Activated CD8-positive, alpha-beta memory T cell treated with anti-CD3 and anti-CD28 coated beads, Interleukin-2, amount 50 U/mL, for 4 hours (primary cell): ENCODE measurements around the gene EIF4E1B.
"Not testable (repeated sequence)": the region's sequence is repeated elsewhere in the genome, so short reads cannot be mapped to it uniquely, and the experiment has no call there.

Source experiments
- DNase-seq: peaks from one replicate; pipeline ENCODE4 v3.0.0-alpha.2; 2020

The EIF4E1B gene, protein sequence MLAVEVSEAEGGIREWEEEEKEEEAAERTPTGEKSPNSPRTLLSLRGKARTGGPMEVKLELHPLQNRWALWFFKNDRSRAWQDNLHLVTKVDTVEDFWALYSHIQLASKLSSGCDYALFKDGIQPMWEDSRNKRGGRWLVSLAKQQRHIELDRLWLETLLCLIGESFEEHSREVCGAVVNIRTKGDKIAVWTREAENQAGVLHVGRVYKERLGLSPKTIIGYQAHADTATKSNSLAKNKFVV

DNA sequence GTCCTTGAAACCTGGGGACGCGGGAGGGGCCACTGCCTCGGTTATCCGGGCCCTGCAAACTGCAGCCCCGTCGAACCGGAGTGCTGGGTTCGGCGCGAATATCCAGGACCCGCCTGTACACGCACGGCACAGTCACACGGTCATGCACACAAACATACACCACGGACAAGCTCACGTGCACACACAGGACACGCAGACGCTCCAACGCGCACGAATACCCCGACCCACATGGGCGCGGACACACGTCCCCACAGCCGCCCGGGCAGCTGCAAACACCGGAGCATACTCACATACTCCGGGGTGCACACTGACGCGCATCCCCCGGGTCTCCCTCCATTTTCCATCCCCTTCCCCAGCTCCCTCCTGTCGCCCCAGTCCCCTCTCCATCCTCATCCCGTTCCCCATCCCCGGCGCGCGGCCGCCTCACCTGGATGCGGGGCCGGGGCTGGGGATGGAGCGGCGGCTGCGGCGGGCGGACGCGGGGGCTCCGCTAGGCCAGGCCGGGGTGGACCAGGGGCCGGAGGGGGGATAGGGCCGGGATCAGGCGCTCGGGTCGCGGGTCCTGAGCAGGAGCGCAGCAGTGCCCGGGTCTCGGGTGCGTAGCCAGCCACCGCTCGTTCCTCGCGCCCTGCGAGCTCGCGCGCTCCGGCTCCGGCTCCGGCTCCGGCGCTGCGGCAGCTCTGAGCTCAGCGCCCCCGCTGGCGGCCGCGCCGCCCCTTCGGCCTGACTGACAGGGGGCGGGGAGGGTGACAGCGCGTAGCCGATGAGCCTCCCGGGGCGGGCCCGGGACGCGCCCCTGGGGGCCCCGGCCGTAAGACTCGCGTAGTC, at the start of gene EIF4E1B, which contains the start of gene SNCB:
EIF4E1B (plus strand) TSS at position 823 of the 828 bp plus-strand sequence. CDS start 12,113 bp downstream, outside the sequence.
SNCB (minus strand) TSS at position 682 of the 828 bp plus-strand sequence. CDS start 880 bp downstream, outside the sequence.
- peak; percentile 65 for DNase-seq

DNA sequence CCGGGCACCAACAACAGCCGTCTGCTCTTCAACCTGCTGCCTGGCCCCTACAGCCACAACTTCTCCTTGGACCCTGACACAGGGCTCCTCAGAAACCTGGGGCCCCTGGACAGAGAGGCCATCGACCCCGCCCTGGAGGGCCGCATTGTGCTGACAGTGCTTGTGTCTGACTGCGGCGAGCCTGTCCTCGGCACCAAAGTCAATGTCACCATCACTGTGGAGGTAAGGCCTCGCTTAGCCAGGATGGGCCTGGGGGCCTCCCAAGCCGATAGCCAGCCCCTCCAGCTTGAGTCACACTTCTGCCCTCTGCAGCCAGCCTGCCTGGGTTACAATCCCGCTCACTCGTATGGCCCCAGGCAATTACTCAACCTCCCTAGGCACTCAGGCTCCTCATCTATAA, 49.1 kb upstream of the EIF4E1B start:
- DNase-seq, result no peak

DNA sequence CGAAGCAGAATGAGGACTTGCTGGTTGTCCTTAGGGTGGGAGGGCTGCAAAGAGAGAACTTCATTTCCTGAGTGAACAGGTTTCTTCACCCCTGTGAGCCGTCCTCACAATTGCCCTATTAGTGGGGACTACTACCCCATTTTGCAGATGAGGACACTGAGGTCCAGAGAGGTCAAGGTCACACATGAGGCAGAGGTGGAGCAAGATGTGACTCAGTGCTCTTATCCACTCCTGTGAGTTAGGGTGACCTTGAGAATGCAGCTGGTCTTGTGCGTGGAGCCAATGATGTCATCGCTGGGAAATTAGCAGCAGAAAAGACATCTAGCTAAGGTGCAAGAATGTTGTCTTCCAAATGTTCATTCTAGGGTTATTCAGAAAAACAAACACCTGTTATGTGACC, 47.4 kb upstream of the EIF4E1B start:
- DNase-seq, result no peak

DNA sequence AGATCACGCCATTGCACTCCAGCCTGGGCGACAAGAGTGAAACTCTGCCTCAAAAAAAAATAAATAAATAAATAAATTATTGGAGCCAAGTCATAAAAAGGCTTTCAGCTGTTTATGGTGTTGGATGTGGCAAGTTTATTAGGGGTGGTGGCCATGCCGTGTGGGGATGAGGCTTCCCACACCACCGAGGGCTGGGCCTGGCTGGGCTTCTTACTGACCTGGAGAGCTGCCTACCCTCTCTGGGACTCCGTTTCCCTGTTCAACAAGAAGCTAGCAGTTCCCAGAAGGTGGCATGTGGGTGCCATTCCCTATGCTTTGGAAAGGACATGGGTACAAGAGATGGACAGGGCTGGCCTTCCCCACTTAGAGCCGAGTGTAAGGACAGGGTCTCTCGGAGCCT, 43.1 kb upstream of the EIF4E1B start:
- DNase-seq, result no peak

DNA sequence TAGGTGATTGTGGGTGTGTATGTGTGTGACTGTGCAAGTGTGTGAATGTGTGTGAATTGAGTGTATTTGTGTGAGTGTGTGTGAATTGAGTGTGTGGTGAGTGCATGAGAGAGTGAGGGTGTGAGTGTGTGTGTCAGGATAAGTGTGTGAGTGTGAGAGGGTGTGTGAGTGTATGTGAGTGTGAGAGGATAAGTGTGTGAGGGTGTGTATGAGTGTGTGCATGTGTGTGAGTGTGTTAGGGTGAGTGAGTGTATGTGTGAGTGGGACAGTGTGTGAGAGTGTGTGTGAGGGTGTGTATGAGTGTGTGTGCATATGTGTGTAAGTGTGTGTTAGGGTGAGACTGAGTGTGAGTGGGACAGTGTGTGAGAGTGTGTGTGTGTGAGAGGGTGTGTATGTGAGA, 42.2 kb upstream of the EIF4E1B start:
- DNase-seq, result no peak

DNA sequence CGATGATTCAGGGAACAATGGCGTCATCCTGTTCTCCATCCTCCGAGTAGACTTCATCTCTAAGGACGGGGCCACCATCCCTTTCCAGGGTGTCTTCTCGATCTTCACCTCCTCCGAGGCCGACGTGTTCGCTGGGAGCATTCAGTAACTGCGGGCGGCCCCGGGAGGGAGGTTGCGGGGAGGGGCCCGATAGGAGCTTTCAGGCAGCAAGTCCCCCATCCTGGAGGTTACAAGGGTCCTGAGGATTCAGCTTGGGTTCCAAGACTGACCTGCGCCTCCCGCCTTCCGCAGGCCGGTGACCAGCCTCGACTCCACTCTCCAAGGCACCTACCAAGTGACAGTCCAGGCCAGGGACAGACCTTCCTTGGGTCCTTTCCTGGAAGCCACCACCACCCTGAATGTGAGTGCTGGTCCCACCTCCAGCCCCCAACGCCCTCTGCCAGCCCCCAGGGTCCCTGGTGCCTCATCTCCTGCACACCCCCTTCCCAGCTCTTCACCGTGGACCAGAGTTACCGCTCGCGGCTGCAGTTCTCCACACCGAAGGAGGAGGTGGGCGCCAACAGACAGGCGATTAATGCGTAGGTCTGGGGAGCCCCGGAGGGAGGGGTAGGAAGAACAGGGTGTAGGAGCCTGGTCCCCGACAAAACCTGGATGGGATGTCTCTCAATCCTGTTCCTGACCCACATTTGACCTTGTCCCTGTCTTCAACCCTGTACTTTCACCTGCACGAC, 41.3 kb upstream of the EIF4E1B start:
- no peak for DNase-seq

DNA sequence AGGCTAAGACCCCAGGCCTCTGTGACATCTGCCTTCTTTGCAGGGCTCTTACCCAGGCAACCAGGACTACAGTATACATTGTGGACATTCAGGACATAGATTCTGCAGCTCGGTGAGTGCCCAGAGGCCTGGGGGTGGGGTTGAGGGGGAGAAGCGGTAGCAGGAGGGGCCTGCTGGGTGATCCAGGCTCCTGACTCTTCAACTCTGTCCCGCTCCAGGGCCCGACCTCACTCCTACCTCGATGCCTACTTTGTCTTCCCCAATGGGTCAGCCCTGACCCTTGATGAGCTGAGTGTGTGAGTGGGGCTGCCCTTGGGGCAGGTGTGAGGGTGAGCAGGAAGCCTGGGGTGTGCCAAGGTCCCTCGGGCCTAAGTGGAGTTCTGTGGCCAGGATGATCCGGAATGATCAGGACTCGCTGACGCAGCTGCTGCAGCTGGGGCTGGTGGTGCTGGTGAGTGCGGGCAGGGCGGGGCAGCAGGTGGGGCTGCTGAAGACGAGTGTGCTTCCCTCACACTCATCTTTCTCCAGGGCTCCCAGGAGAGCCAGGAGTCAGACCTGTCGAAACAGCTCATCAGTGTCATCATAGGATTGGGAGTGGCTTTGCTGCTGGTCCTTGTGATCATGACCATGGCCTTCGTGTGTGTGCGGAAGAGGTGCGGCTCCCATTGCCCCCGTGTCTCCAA, 40.3 kb upstream of the EIF4E1B start:
- DNase-seq, result no peak

DNA sequence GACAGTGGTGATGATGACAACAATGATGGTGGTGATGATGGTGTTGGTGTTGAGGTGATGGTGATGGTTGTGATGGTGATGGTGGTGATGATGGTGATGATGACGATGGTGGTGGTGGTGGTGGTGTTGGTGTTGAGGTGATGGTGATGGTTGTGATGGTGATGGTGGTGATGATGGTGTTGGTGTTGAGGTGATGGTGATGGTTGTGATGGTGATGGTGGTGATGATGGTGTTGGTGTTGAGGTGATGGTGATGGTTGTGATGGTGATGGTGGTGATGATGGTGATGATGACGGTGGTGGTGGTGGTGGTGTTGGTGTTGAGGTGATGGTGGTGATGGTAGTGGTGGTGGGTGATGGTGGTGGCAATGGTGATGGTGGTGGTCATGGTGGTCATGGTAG, 38.8 kb upstream of the EIF4E1B start:
- not testable (repeated sequence) for DNase-seq

DNA sequence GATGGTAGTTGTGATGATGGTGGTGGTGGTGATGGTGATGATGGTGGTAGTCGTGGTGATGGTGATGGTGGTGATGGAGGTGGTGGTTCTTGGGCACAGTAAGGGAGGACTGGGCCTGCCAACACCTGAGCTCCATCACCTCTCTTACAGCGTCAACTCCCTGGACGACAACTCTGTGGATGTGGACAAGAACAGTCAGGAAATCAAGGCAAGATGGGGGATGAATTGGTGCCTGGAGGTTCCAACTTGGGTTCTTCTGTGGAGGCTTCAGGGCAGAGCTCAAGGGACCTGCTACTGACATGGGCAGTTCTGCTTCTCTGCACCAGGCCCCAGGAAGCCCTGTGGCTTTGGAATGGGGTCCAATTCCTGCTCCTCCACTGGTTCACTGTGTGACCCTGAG, 37.9 kb upstream of the EIF4E1B start:
- no peak for DNase-seq

DNA sequence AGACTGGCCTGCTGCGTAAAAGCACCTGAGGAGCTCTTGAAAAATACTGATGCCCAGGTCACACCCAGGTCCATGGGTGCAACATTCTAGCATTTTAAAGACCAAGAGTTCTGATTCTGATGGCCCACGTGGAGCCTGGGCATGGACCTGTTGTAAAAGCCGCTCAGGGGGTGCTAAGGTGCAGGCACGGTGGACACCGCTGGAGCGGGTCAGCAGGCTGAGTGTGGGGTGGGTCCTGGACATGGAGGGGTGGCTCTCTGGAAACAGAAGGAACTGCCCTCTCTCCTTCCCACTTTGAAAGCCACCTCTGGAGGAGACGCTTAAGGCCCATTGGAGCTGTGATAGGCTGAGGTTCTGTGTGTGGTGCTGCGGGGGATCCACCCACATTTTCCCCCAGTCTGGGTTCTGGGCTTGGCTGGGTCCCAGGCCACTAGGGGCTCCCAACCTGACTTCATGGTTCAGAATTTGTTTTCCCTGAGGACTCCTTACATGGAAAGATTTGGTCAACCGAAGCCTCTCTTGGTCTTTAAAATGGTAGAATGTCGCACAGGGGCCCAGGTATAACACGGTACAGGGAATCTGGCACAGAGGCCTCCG, 37.1 kb upstream of the EIF4E1B start:
- DNase-seq, result no peak

DNA sequence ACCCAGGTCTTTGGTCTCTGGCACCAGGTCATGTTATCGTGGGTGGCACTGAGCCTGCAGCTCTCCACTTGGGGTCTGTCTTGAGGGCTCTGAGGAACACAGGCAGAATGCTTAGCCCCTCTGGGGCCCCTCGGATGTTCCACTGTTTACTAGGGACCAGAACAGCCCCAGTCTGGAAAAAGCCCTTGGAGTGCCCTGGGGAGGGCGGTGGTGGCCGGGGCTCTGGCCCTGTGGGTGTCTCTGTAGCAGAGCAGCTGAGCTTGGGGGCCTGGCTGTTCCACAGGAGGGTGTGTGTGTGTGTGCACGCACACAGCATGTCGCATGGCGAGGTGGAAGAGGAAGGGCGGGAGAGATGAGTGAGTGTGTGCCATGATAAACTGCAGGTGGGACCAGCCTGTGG, 35.9 kb upstream of the EIF4E1B start:
- no peak for DNase-seq

DNA sequence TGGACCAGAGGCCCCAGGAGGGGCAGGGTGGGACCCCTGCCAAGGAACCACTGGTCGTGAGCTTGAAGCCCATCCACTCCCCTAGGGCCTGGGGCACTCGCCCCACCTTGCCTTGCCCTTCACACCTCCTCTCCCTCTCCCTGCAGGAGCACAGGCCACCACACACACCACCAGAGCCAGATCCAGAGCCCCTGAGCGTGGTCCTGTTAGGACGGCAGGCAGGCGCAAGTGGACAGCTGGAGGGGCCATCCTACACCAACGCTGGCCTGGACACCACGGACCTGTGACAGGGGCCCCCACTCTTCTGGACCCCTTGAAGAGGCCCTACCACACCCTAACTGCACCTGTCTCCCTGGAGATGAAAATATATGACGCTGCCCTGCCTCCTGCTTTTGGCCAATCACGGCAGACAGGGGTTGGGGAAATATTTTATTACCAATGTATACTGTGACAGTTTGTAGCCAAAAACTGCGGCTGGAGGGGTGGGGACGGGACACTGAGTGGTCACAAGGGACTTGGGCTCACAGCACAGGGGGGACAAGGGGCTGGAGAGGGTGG, 35.0 kb upstream of the EIF4E1B start:
- DNase-seq, result no peak

DNA sequence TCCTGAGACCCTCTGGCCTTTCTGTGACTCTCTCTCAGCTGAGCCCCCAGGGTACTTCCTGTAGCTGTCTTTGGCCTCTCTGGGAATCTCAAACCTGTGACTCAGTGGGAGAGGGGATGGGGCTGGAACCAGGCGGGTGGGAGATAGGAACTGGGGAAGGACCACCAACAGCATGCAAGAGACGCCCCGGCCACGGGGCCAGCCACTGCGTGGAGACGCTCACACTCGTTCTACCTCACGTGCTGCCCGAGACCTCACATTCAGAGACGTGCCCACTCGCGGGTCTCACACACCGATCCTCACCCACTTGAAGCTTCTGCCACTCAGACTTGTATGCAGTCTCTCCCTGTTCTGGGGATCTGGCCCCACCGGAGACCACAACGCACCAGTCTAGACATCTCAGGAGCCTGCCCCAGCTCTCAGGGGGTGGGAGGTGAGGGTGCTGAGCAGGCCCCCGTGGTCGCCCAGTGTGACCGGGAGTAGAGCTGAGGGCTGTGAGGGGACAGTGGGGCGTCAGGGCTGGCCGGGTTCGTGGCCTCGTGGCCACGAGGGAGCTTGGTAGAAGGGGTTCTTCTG, 34.3 kb upstream of the EIF4E1B start:
- no peak for DNase-seq

DNA sequence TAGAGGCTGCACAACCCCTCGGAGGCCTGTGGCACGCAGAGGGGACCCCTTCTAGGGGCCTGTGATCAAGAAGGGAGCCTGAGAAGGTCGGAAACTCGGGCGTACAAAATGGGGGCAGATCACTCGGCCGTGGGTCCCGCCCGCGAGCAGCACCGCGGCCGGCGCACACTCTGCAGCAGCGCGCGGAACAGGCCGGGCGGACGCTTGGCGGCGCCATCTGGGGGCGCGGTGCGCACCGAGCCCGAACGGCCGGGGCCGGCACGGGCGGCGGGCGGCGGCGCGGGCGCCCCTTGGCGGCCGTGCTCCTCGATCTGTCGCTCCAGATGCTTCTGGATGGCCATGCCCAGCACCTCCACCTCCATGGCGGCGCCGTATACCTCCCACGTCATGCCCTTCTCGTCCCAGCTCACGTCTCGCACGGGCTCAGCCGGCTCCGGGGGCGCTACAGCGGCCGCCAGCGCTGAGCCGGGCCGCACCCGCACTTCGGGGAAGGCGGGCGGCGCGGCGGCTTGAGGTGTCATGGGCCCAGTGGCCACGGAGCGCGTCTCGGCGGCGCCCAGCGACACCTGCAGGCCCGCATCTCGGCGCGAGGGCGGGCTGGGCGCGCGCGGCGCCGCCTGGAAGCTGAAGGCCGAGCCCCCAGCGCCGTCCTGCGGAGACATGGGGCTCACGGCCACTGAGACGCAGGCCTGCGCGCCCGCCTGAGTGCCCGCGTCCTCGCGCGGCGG, 33.6 kb upstream of the EIF4E1B start:
- peak; percentile 76 for DNase-seq

DNA sequence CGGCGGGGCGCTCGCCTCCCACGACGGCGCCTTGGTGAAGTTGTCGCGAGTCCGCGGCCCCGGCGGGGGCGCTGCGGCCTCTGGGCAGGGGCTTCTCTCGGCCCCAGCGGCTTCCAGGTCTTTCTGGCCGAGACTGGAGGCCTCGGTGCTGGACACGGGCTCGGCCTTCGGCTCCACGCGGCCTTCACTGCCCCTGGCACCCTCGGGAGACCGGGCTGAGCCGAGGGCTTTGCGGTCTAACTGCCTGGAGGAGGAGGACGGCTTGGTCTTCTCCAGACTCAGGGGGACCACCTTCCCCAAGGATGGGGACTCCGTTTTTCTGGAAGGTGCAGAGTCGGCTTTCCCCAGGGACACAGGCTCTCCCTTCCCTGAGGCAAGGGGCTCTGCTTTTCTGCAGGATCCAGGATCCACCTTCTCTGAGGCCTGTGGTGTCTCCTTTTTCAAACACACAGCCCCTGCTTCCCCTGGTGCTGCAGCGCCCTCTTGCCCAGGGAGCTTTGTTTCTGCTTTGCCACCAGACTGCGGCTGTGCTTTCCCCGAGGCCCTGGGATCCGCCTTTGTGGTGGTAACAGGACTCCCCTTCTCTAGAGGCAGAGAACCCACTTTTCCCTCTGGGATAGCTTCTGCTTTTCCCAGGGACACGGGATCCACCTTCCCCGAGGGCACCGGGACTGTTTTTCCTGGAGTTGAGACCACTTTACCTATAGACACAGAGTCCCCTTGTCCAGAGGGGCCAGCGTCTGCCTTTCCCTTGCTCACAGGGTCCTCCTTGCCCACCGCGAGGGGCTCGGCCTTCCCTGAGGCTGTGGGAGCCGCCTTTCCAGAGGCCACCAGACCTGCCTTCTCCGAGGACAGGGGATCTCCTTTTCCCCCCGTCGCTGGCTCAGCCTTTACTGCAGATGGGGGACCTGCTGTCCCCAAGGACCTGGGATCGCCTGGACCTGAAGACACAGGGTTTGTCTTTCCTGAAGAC, 32.8 kb upstream of the EIF4E1B start:
- no peak for DNase-seq

DNA sequence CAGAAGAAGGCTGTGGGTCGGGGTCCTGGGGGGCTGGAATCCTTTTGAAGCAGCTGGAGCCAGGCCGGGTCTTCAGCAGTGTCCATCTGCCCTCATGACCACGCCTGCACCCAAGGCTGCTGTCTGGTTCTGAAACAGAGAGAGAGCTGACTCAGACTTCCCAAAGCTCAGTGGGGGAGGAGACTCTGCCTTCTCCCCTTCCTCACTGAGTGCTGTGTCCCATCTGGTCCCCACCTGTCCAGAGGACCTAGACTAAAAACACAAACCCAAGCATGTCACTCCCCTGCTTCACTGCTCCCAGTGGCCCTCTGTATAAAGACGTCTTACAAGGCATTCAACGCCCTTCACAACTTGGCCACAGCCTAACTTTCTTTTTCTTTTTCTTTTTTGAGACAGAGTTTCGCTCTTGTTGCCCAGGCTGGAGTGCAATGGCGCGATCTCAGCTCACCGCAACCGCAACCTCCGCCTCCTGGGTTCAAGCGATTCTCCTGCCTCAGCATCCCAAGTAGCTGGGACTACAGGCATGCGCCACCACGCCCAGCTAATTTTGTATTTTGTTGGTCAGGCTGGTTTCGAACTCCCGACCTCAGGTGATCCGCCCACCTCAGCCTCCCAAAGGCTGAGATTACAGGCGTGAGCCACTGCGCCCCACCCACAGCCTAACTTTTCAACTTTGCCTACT, 30.6 kb upstream of the EIF4E1B start:
- DNase-seq, result not testable (repeated sequence)

DNA sequence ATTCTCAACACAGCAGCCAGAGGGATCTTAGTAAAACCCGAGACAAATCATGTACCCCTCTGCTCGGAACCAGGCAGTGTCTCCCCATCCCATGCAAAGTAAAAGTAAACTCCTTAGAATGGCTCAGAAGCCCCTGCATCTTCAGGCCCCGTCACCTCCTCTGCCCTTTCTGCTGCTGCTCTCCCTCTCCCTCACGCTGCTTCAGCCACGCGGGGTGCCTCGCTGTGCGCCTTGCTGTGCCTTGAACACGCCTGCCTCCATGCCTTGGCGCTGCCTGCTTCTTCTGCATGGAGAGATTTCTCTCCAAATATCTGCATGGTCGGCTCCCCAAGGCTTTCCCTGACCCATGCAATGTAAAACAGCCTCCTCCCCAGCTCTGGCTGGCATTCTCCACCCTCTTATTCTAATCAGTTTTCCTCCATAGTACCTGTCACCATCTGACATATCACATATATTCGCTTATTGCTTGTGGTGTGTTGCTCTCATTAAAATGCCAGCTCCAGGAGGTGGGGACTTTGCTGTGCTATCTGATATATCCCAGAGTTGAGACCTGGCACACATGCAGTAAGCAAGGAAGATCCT, 28.5 kb upstream of the EIF4E1B start:
- no peak for DNase-seq

DNA sequence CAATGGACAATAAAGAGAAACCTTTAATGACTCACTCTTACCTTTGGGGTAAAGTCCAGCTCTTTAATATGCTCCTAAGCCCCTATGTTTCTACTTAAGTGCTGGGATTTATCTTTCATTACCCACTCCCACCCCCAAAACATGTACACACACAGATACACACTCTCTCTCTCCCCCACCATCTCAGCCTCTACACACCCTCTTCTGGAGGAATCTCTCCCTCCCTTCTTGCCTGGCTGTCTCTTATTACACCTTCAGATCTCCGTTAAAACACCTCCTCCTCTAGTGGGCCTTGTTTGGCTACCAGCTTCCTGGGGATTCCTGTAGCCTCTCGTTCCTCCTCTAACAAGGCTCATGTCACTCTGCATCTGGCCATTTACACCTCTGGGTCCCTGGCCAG, 27.4 kb upstream of the EIF4E1B start:
- no peak for DNase-seq

DNA sequence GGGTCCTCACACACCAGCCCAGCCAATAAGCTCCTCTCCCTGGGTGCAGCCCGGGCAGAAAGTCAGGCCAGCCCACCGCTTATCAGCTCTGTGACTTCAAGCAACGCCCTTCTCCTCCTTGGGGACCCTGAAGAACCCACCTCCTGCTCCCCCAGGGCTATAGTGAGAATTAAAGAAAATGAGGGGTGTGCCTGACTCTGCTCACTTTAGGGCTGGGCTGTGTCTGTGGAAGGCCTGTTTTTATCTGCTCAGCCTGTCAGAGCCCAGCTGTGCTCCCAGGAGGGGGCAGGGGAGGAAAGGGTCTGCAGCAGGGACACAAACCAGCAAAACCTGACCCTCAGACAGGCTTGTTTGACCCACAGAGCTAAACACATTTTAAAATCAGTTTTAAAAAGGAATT, 24.4 kb upstream of the EIF4E1B start:
- DNase-seq, result no peak
